HG02588 (cell line): ENCODE results near the gene HOXA3.

ENCODE experiments used
- ATAC-seq: cut with Tn5 transposase; IDR thresholded peaks from one replicate; pipeline ENCODE4 v1.9.1; 2021; ENCODE audit warnings: mild to moderate bottlenecking, moderate library complexity; ENCODE audit not compliant: unreplicated experiment

HOXA3 gene

DNA sequence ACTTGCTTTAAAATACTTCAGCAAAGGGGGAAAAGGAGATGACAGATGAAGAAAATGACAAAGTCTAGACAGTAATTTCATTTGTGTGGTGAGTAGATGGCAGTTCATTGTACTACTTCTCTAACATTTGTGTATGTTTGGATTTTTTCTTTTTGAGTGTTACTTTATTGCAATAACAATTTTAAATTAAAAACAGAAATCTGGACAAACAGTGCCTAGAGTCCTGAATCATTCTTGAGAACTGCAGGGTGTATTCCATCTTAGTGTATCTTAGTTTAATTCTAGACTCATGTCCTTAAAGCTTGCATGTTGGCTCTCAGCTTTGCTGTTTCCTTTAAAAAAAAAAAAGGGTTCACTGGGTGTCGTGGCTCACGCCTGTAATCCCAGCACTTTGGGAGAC lies 87.7 kb downstream of the HOXA3 start:
- no peak for ATAC-seq

DNA sequence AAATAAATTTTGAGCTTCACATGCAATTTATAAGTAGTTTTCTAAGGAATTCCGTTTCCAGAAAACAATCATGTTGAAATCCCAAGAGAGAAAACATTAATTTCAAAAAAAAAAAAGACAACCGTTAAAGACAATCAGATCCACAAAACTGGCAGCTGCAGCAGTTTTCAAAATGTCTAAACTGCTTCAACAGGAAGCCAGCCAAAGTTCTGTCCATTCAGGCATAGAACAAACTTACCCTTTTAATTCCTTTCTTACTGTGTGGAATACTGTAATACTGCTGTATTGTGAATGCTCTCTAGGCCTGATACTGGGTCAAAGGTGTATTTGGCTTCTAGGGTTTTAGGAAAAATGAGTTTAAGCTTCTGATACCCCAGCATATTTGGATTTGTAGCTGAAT lies 88.2 kb downstream of the HOXA3 start:
- no peak for ATAC-seq

DNA sequence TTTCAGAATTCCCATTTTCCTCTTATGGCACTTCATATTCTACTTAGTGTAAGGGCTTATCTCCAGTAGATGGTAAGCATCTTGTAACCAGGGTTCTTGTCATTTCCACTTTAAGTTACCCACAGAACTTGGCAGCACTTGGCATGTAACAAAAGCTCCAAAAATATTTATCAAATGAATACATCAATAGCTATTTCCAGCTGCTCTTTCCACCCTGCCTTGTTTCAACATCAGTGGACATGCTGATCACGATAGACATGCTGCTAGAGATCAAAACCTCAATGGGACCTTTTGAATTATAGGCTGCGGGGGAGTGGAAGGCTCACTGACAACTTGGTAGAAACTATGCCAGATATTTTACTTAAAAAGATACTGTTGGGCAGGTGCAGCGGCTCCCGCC lies 89.4 kb downstream of the HOXA3 start:
- no peak for ATAC-seq
